GM21515 (cell line): ENCODE results near the gene CLDN17.

Experiments used
- ATAC-seq: cut with Tn5 transposase; IDR thresholded peaks from one replicate; pipeline ENCODE4 v1.9.1; 2021; ENCODE audit not compliant: unreplicated experiment

Gene CLDN17

GRCh38 chr21:30126576-30126975 is 40.0 kb downstream of the CLDN17 start:
- no peak for ATAC-seq

GRCh38 chr21:30117631-30118030 is 49.0 kb downstream of the CLDN17 start:
- ATAC-seq: no peak

- ATAC-seq: no peak
Observed at GRCh38 chr21:30116479-30116878, 50.1 kb downstream of the CLDN17 start.
